Endothelial cell of umbilical vein (primary cell): ENCODE results near the gene PRKG1.

Experiments used
- EZH2 ChIP-seq: IDR thresholded peaks from 2 replicates; pipeline ENCODE4 v1.6.1; 2012; ENCODE audit warnings: borderline replicate concordance, low read depth, mild to moderate bottlenecking, moderate library complexity, low read length, inconsistent platforms; ENCODE audit not compliant: severe bottlenecking
- POLR2AphosphoS5 ChIP-seq: IDR thresholded peaks from 2 replicates; pipeline ENCODE4 v1.6.1; 2012; ENCODE audit warnings: low read depth, mild to moderate bottlenecking, control low read depth, low read length, moderate library complexity; ENCODE audit not compliant: insufficient read depth
- TF ChIP-seq, protein P1 (sequence below), 2 donors: IDR thresholded peaks; 1 replicate in 1 of 2; 2 replicates in 1 of 2; pipeline ENCODE4 v1.5.1; 2011; ENCODE audit warnings: low read length in 2 of 2, mild to moderate bottlenecking in 2 of 2, moderate library complexity in 2 of 2, control low read depth in 1 of 2, inconsistent platforms in 1 of 2, low read depth in 1 of 2; ENCODE audit not compliant: insufficient read depth in 1 of 2; ENCODE audit errors: extremely low read depth in 1 of 2
- TF ChIP-seq, protein P2 (sequence below): IDR thresholded peaks from 2 replicates; pipeline ENCODE4 v1.6.1; 2011; ENCODE audit not compliant: insufficient read depth, insufficient read length

DNA sequence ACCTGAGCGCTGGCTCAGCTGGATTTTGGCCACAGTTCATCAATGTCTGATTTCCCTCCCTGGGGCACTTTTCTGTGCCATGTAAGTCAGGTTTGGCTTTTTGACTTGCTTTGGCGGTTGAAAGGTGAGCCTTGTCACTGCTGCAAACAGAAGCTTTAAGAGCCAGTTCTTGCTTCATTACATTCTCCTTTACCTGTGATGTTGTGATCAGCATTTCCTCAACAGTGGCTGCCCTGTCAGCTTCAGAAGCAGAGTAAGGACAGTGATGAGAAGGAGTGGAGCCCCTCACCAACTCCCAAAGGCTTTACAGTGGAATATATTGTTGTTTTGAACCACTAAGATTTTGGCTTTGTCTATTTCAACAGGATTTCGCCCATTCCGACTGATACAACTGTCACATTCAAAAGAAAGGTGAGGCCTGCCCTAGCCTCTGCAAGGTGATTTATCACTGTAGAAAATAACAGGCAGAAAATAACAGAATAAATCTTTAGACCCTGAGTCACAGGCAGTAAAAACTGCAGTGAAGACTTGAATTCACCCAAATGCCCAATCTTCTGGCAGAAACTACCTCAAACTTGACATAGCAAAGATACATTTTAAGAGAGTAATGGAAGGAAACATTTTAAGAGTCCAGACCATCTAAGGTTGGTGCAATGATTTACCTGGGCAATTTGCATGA, 1226.5 kb downstream of the PRKG1 start:
- TF ChIP-seq POLR2AphosphoS5 (no peak), EZH2 (no peak)
- TF ChIP-seq, protein P1, sequence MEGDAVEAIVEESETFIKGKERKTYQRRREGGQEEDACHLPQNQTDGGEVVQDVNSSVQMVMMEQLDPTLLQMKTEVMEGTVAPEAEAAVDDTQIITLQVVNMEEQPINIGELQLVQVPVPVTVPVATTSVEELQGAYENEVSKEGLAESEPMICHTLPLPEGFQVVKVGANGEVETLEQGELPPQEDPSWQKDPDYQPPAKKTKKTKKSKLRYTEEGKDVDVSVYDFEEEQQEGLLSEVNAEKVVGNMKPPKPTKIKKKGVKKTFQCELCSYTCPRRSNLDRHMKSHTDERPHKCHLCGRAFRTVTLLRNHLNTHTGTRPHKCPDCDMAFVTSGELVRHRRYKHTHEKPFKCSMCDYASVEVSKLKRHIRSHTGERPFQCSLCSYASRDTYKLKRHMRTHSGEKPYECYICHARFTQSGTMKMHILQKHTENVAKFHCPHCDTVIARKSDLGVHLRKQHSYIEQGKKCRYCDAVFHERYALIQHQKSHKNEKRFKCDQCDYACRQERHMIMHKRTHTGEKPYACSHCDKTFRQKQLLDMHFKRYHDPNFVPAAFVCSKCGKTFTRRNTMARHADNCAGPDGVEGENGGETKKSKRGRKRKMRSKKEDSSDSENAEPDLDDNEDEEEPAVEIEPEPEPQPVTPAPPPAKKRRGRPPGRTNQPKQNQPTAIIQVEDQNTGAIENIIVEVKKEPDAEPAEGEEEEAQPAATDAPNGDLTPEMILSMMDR (IDR thresholded peaks at IDR 0.05; ENCODE audit: extremely low read depth in 1 of 2, insufficient read depth in 1 of 2, low read depth in 1 of 2, low read length in 2 of 2) = no peak
- TF ChIP-seq, protein P2, sequence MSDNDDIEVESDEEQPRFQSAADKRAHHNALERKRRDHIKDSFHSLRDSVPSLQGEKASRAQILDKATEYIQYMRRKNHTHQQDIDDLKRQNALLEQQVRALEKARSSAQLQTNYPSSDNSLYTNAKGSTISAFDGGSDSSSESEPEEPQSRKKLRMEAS = no peak
